Liver (tissue), 9 donors: Measurements from ENCODE around the gene KAZALD1. TPM values are rescaled to one million over a fixed set of nuclear protein-coding genes. Genes with fewer than 3 reads are reported as not detected.

Source experiments
- DNase-seq: peaks from one replicate; pipeline ENCODE4 v3.0.0-alpha.2; 2017; ENCODE audit warnings: low spot score
- H3K27ac ChIP-seq, 2 donors: one replicate each; pipeline ENCODE4 v1.7.0; 2013; ENCODE audit warnings: inconsistent platforms in 2 of 2, low read length in 2 of 2, control low read depth in 1 of 2, low read depth in 1 of 2, mild to moderate bottlenecking in 1 of 2
- H3K27me3 ChIP-seq, 4 donors: one replicate each; pipeline versions ENCODE4 v1.6.1 to v1.7.0; 2013; ENCODE audit warnings: low read length in 3 of 4, inconsistent platforms in 1 of 4, mild to moderate bottlenecking in 1 of 4, moderate library complexity in 1 of 4; ENCODE audit not compliant: control insufficient read depth in 4 of 4, insufficient read depth in 4 of 4
- H3K36me3 ChIP-seq, 4 donors: one replicate each; pipeline versions ENCODE4 v1.6.1 to v1.7.0; 2013; ENCODE audit warnings: low read length in 3 of 4, mild to moderate bottlenecking in 3 of 4, low read depth in 1 of 4, moderate library complexity in 1 of 4; ENCODE audit not compliant: control insufficient read depth in 4 of 4, insufficient read depth in 3 of 4
- H3K4me1 ChIP-seq, 4 donors: one replicate each; pipeline versions ENCODE4 v1.6.1 to v1.7.0; 2013; ENCODE audit warnings: low read length in 3 of 4, mild to moderate bottlenecking in 3 of 4, moderate library complexity in 1 of 4; ENCODE audit not compliant: control insufficient read depth in 4 of 4, insufficient read depth in 4 of 4
- H3K4me3 ChIP-seq, 3 donors: one replicate each; pipeline versions ENCODE4 v1.6.1 to v1.7.0; 2013; ENCODE audit warnings: low read length in 3 of 3, control low read depth in 1 of 3, low read depth in 1 of 3, mild to moderate bottlenecking in 1 of 3
- H3K9ac ChIP-seq, 2 donors: one replicate each; pipeline ENCODE4 v1.7.0; 2013; ENCODE audit warnings: low read length in 2 of 2, mild to moderate bottlenecking in 2 of 2, moderate library complexity in 2 of 2, control low read depth in 1 of 2, low read depth in 1 of 2
- H3K9me3 ChIP-seq, 4 donors: one replicate each; pipeline versions ENCODE4 v1.6.1 to v1.7.0; 2013; ENCODE audit warnings: low read length in 3 of 4; ENCODE audit not compliant: control insufficient read depth in 4 of 4
- ATF3 ChIP-seq: IDR thresholded peaks from 2 replicates; pipeline ENCODE4 v1.6.1; 2016; ENCODE audit warnings: antibody characterized with exemption
- FOXA1 ChIP-seq: IDR thresholded peaks from 2 replicates; pipeline ENCODE4 v1.6.1; 2016; ENCODE audit warnings: antibody characterized with exemption
- FOXA2 ChIP-seq: IDR thresholded peaks from 2 replicates; pipeline ENCODE4 v1.6.1; 2016; ENCODE audit warnings: antibody characterized with exemption
- GABPA ChIP-seq, 2 donors: IDR thresholded peaks in 1 of 2; conservative IDR thresholded peaks in 1 of 2; 2 replicates each; pipeline ENCODE4 v1.6.1; 2016; ENCODE audit warnings: antibody characterized with exemption in 2 of 2, mild to moderate bottlenecking in 1 of 2, moderate library complexity in 1 of 2
- HNF4G ChIP-seq: IDR thresholded peaks from 2 replicates; pipeline ENCODE4 v1.6.1; 2016; ENCODE audit warnings: antibody characterized with exemption
- MAX ChIP-seq: IDR thresholded peaks from 2 replicates; pipeline ENCODE4 v1.6.1; 2016; ENCODE audit warnings: antibody characterized with exemption
- NR2F2 ChIP-seq: IDR thresholded peaks from 2 replicates; pipeline ENCODE4 v1.6.1; 2016; ENCODE audit warnings: antibody characterized with exemption
- RAD21 ChIP-seq, 2 donors: IDR thresholded peaks; 2 replicates each; pipeline ENCODE4 v1.6.1; 2016; ENCODE audit warnings: antibody characterized with exemption in 2 of 2, mild to moderate bottlenecking in 2 of 2
- REST ChIP-seq: IDR thresholded peaks from 2 replicates; pipeline ENCODE4 v1.6.1; 2016; ENCODE audit warnings: antibody characterized with exemption, mild to moderate bottlenecking
- RXRA ChIP-seq, 2 donors: IDR thresholded peaks; 2 replicates each; pipeline ENCODE4 v1.6.1; 2017 to 2018; ENCODE audit warnings: antibody characterized with exemption in 2 of 2, mild to moderate bottlenecking in 1 of 2
- SP1 ChIP-seq: IDR thresholded peaks from 2 replicates; pipeline ENCODE4 v1.6.1; 2018; ENCODE audit warnings: antibody characterized with exemption, mild to moderate bottlenecking
- TAF1 ChIP-seq: conservative IDR thresholded peaks from 2 replicates; pipeline ENCODE4 v1.6.1; 2016; ENCODE audit warnings: antibody characterized with exemption, mild to moderate bottlenecking
- YY1 ChIP-seq: IDR thresholded peaks from 2 replicates; pipeline ENCODE4 v1.6.1; 2016; ENCODE audit warnings: antibody characterized with exemption, mild to moderate bottlenecking
- WGBS: extraction: QIAGEN DNeasy Blood & Tissue Kit; methylation state at CpG from one replicate; pipeline ENCODE4 v1.1.7; 2013; 5-methylcytosine and 5-hydroxymethylcytosine counted together
- polyA plus RNA-seq, 2 donors: library from polyadenylated mRNA; stranded (reverse) in 1 of 2; unstranded in 1 of 2; fragments of 200-250 nt in 1 of 2; fragments of >200 nt in 1 of 2; fragmentation: Nextera tagmentation in 1 of 2; extraction: Ambion mirVana in 1 of 2; gene quantifications; one replicate each; pipeline versions ENCODE4 v1.2.1 to v1.2.3, GENCODE V29; 2013 to 2015
- total RNA-seq, 2 donors: library from RNA; depleted of rRNA; stranded (reverse); fragments of >200 nt; gene quantifications; one replicate each; pipeline ENCODE4 v1.2.3, GENCODE V29; 2014
- TF ChIP-seq, protein P1 (sequence below): fragments of 150-350 bp; IDR thresholded peaks from 2 replicates; pipeline ENCODE4 v1.5.1; 2017; ENCODE audit warnings: improper control_type of control experiment, low read depth, low read length; ENCODE audit not compliant: missing input control
- TF ChIP-seq, protein P2 (sequence below): IDR thresholded peaks from 2 replicates; pipeline ENCODE4 v1.6.1; 2016; ENCODE audit warnings: antibody characterized with exemption
- donor health status: healthy.
- donor health status: healthy.
- donor health status: healthy.
- donor health status: healthy.
- donor health status: healthy.

The KAZALD1 gene
- total and polyA plus RNA-seq, 4 donors, result 0.21 to 1.2 (median 0.71) TPM

DNA sequence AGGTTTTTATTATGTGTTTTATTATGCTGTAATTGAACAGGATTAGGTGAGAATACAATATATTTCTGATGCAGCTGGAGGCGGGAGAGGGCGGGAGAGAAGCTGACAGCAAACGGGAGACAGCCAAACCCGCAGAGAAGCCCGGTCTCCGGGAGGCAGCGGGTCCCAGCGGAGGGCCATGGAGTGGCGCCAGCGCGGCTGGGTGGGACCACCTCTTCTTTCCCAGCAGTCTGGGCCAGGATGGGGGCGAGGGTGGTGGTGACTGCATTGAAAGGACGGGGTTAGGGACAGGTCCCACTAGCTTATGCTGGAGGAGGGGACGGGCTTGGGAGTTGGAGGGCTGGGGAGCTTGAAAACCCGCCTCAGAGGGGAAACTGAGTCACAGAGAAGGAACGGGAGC lies 14.5 kb upstream of the KAZALD1 start:
- Histone ChIP-seq H3K4me3 (no peak overlapping the region), H3K27me3 (peaks cover 0 to 6% (median 1%) of the 10 kb centered on the region in 4 donors), H3K27ac (no peak overlapping the region), H3K9ac (no peak overlapping the region), H3K4me1 (peaks cover 1 to 19% (median 12%) of the 10 kb centered on the region in 4 donors), H3K36me3 (no peaks in the 10 kb centered on the region), H3K9me3 (no peaks in the 10 kb centered on the region)
- no peak for TF ChIP-seq GABPA (IDR thresholded peaks at IDR 0.05 in 1 of 2, conservative IDR thresholded peaks at IDR 0.05 in 1 of 2)
- 30% methylated on average over 16 of the region's 16 CpGs for WGBS
- no peak for DNase-seq

GRCh38 chr10:101047961-101048892 lies 13.6 kb upstream of the KAZALD1 start:
- H3K27me3 ChIP-seq, result peaks cover 0 to 6% (median 1%) of the 10 kb centered on the region in 4 donors

More at GRCh38 chr10:101047961-101048892, 13.6 kb upstream of the KAZALD1 start:
- H3K27ac ChIP-seq, result no peak overlapping the region
- DNase-seq, result no peak
- WGBS, result 15% methylated on average over 62 of the region's 62 CpGs
- H3K9me3 ChIP-seq, result no peaks in the 10 kb centered on the region
- peaks cover 0 to 13% (median 8%) of the 10 kb centered on the region in 4 donors for H3K4me1 ChIP-seq
- H3K4me3 ChIP-seq, result no peak overlapping the region
- no peaks in the 10 kb centered on the region for H3K36me3 ChIP-seq
- no peak overlapping the region for H3K9ac ChIP-seq
- TF ChIP-seq FOXA2 (no peak), RXRA (IDR thresholded peaks at IDR 0.05) (no peak), RAD21 (IDR thresholded peaks at IDR 0.05) (no peak), MAX (no peak), NR2F2 (no peak), YY1 (no peak), GABPA (IDR thresholded peaks at IDR 0.05 in 1 of 2, conservative IDR thresholded peaks at IDR 0.05 in 1 of 2) (no peak), HNF4G (no peak), TAF1 (no peak), SP1 (no peak), REST (no peak), ATF3 (no peak), FOXA1 (no peak)
- TF ChIP-seq, protein P1, sequence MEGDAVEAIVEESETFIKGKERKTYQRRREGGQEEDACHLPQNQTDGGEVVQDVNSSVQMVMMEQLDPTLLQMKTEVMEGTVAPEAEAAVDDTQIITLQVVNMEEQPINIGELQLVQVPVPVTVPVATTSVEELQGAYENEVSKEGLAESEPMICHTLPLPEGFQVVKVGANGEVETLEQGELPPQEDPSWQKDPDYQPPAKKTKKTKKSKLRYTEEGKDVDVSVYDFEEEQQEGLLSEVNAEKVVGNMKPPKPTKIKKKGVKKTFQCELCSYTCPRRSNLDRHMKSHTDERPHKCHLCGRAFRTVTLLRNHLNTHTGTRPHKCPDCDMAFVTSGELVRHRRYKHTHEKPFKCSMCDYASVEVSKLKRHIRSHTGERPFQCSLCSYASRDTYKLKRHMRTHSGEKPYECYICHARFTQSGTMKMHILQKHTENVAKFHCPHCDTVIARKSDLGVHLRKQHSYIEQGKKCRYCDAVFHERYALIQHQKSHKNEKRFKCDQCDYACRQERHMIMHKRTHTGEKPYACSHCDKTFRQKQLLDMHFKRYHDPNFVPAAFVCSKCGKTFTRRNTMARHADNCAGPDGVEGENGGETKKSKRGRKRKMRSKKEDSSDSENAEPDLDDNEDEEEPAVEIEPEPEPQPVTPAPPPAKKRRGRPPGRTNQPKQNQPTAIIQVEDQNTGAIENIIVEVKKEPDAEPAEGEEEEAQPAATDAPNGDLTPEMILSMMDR, result no peak
- TF ChIP-seq, protein P2, sequence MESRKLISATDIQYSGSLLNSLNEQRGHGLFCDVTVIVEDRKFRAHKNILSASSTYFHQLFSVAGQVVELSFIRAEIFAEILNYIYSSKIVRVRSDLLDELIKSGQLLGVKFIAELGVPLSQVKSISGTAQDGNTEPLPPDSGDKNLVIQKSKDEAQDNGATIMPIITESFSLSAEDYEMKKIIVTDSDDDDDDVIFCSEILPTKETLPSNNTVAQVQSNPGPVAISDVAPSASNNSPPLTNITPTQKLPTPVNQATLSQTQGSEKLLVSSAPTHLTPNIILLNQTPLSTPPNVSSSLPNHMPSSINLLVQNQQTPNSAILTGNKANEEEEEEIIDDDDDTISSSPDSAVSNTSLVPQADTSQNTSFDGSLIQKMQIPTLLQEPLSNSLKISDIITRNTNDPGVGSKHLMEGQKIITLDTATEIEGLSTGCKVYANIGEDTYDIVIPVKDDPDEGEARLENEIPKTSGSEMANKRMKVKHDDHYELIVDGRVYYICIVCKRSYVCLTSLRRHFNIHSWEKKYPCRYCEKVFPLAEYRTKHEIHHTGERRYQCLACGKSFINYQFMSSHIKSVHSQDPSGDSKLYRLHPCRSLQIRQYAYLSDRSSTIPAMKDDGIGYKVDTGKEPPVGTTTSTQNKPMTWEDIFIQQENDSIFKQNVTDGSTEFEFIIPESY, result no peak
